MM.1S (cell line): Measurements from ENCODE around the gene ZDHHC8.

Experiments used
- EZH2 ChIP-seq: fragments of 300-600 bp; sonication (generic); optimal IDR thresholded peaks from 2 replicates; pipeline ENCODE3; 2017; ENCODE audit warnings: low read depth, mild to moderate bottlenecking, antibody characterized with exemption, low read length, mixed read lengths
- EZH2phosphoT487 ChIP-seq: fragments of 300-600 bp; sonication (generic); IDR thresholded peaks from 2 replicates; pipeline ENCODE4 v1.6.1; 2018; ENCODE audit warnings: antibody characterized with exemption, low read length
- TF ChIP-seq, protein P1 (sequence below): fragments of 300-600 bp; sonication (generic); IDR thresholded peaks from 2 replicates; pipeline ENCODE4 v1.5.1; 2016; ENCODE audit warnings: antibody characterized with exemption, low read length, mixed read lengths

DNA sequence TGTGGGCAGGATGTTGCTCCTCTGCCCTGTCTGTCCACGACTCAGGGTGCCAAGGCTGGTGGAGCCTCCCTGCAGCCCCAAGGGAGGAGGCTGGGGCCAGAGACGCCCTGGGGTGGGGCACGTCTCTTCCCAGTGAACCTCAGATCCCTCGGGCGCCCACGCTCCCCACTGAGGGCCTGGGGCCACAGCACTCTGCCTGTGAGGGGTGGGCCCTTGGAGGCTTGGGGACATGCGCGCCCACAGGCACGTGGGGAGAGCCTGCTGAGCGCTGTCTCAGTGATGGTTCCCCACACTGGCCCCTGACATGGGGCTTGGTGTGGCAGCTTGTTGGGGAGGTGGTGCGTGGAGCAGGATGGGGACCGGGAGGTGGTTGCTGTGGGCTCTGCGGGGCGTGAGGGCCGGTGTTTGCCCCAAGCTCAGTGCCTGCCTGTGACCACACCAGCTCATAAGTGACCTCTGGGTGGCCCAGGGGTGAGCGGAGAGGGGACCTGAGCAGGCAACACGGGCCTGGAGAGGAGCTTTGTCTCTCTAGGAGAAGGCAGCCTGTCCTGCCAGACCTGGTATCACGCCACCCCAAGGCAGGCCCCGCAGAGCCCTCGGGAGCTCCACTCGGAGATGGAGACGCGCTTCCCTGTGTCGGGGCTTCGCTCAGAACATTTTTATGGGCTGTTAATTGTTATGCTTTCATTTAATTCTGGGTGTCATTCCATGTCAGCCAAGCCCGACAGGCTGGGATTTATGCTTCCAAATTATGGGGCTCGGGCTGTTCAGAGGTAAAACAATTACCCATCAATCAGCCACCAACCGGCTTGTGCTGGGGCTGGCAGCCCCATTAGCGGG lies 46.7 kb downstream of the ZDHHC8 start:
- TF ChIP-seq EZH2phosphoT487, result no peak
- TF ChIP-seq, protein P1, sequence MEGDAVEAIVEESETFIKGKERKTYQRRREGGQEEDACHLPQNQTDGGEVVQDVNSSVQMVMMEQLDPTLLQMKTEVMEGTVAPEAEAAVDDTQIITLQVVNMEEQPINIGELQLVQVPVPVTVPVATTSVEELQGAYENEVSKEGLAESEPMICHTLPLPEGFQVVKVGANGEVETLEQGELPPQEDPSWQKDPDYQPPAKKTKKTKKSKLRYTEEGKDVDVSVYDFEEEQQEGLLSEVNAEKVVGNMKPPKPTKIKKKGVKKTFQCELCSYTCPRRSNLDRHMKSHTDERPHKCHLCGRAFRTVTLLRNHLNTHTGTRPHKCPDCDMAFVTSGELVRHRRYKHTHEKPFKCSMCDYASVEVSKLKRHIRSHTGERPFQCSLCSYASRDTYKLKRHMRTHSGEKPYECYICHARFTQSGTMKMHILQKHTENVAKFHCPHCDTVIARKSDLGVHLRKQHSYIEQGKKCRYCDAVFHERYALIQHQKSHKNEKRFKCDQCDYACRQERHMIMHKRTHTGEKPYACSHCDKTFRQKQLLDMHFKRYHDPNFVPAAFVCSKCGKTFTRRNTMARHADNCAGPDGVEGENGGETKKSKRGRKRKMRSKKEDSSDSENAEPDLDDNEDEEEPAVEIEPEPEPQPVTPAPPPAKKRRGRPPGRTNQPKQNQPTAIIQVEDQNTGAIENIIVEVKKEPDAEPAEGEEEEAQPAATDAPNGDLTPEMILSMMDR, result no peak
- TF ChIP-seq EZH2, result no peak
